Spleen (tissue), 7 donors: ENCODE results near the gene CETP.

Source experiments
- CTCF ChIP-seq, 11 experiments: fragments of 200-600 bp in 7 of 11; fragments of 450-650 bp in 4 of 11; sonication (generic) in 4 of 11; IDR thresholded peaks in 8 of 11; conservative IDR thresholded peaks in 3 of 11; 1 replicate in 7 of 11; 2 replicates in 4 of 11; pipeline versions ENCODE4 v1.4.0 to v1.8.0; 2016 to 2021; ENCODE audit warnings: antibody characterized with exemption in 11 of 11, inconsistent platforms in 4 of 11, mild to moderate bottlenecking in 1 of 11
- POLR2A ChIP-seq, 3 donors: fragments of 450-650 bp; IDR thresholded peaks; one replicate each; pipeline ENCODE4 v1.5.1; 2017; ENCODE audit warnings: antibody characterized with exemption in 3 of 3, mild to moderate bottlenecking in 1 of 3
- donor health status: DM: no; HTN: no; CAD: no; lungs with moderate emphysema.
- donor health status: DM: no; HTN: no; CAD: no.
- donor health status: DM: no; HTN: no; CAD: no.

GRCh38 chr16:56998352-56998751 is 36.6 kb downstream of the CETP start:
- TF ChIP-seq CTCF (IDR thresholded peaks at IDR 0.05 in 8 of 11, conservative IDR thresholded peaks at IDR 0.05 in 3 of 11) (no peak), POLR2A (IDR thresholded peaks at IDR 0.05) (no peak)
